Smooth muscle cell (in vitro differentiated cells): ENCODE results near the gene GEN1. TPM values are rescaled to one million over a fixed set of nuclear protein-coding genes. Genes with fewer than 3 reads are reported as not detected.

ENCODE experiments used
- DNase-seq: peaks from one replicate; lab custom pipeline; 2025; ENCODE audit not compliant: unreplicated experiment; lab: John Stamatoyannopoulos, UW
- H2AFZ ChIP-seq: fragments of 200-600 bp; sonication (generic); 2 replicates; pipeline ENCODE4 v1.6.0; 2016; ENCODE audit warnings: antibody characterized with exemption, low read depth, mild to moderate bottlenecking
- H3F3A ChIP-seq: fragments of 200-600 bp; sonication (generic); 2 replicates; pipeline ENCODE4 v1.6.0; 2017; ENCODE audit warnings: antibody characterized with exemption, low read depth
- H3K27ac ChIP-seq: fragments of 200-600 bp; sonication (generic); 2 replicates; pipeline ENCODE4 v1.5.1; 2016; ENCODE audit warnings: low read depth, mild to moderate bottlenecking
- H3K27me3 ChIP-seq: fragments of 200-600 bp; sonication (generic); 2 replicates; pipeline ENCODE4 v1.6.1; 2016; ENCODE audit warnings: low read depth, mild to moderate bottlenecking
- H3K36me3 ChIP-seq: fragments of 200-600 bp; sonication (generic); 2 replicates; pipeline ENCODE4 v1.5.1; 2016; ENCODE audit warnings: low read depth
- H3K4me1 ChIP-seq: fragments of 200-600 bp; sonication (generic); 2 replicates; pipeline ENCODE4 v1.5.1; 2016; ENCODE audit warnings: low read depth
- H3K4me2 ChIP-seq: fragments of 200-600 bp; sonication (generic); 2 replicates; pipeline ENCODE4 v1.6.0; 2016; ENCODE audit warnings: mild to moderate bottlenecking
- H3K4me3 ChIP-seq: fragments of 200-600 bp; sonication (generic); 2 replicates; pipeline ENCODE4 v1.5.1; 2016; ENCODE audit warnings: mild to moderate bottlenecking
- H3K79me2 ChIP-seq: fragments of 200-600 bp; sonication (generic); 2 replicates; pipeline ENCODE4 v1.6.0; 2016; ENCODE audit warnings: low read depth, mild to moderate bottlenecking
- H3K9ac ChIP-seq: fragments of 200-600 bp; sonication (generic); 2 replicates; pipeline ENCODE4 v1.6.0; 2016; ENCODE audit warnings: low read depth
- H3K9me3 ChIP-seq: fragments of 200-600 bp; sonication (generic); replicated peaks from 2 replicates; pipeline ENCODE4 v1.5.1; 2016; ENCODE audit warnings: low read depth
- H4K20me1 ChIP-seq: fragments of 200-600 bp; sonication (generic); 2 replicates; pipeline ENCODE4 v1.6.0; 2016; ENCODE audit warnings: low read depth
- CTCF ChIP-seq: fragments of 200-600 bp; sonication (generic); IDR thresholded peaks from 2 replicates; pipeline ENCODE4 v1.5.1; 2017; ENCODE audit warnings: borderline replicate concordance, mild to moderate bottlenecking, antibody characterized with exemption; ENCODE audit not compliant: insufficient read depth, poor library complexity, severe bottlenecking
- WGBS: methylation state at CpG from one replicate; pipeline ENCODE4 v1.1.7; 2016; ENCODE audit warnings: low lambda C conversion rate; 5-methylcytosine and 5-hydroxymethylcytosine counted together
- polyA plus RNA-seq: library from polyadenylated mRNA; unstranded; fragments of >200 nt; fragmentation: Nextera tagmentation; extraction: Ambion mirVana; gene quantifications from 2 replicates; pipeline ENCODE4 v1.2.1, GENCODE V29; 2016
- total RNA-seq: library from RNA; depleted of rRNA; stranded (reverse); fragments of >200 nt; gene quantifications from 2 replicates; pipeline ENCODE4 v1.2.3, GENCODE V29; 2014

The GEN1 gene
- total and polyA plus RNA-seq, 2 experiments from 2014 or later, result 1.1 to 6.7 TPM

GRCh38 chr2:17718689-17719088 lies 35.2 kb upstream of the GEN1 start:
- Histone ChIP-seq H3K27ac (no peak overlapping the region), H4K20me1 (no peaks in the 10 kb centered on the region), H3K4me1 (no peaks in the 10 kb centered on the region), H3K79me2 (no peaks in the 10 kb centered on the region), H3K9ac (no peak overlapping the region), H3F3A (peaks cover 4% of the 10 kb centered on the region), H3K9me3 (no peaks in the 10 kb centered on the region), H2AFZ (no peak overlapping the region), H3K4me3 (no peak overlapping the region), H3K4me2 (no peak overlapping the region), H3K36me3 (peaks cover 14% of the 10 kb centered on the region), H3K27me3 (no peaks in the 10 kb centered on the region)
- TF ChIP-seq CTCF, result no peak
- DNase-seq, result no peak
- WGBS, result 59% methylated on average over 5 of the region's 5 CpGs

GRCh38 chr2:17719562-17720371 lies 34.2 kb upstream of the GEN1 start:
- peaks cover 4% of the 10 kb centered on the region for H3F3A ChIP-seq
- peak; percentile 82 for TF ChIP-seq CTCF
- no peaks in the 10 kb centered on the region for H3K27me3 ChIP-seq
- no peaks in the 10 kb centered on the region for H3K79me2 ChIP-seq
- H2AFZ ChIP-seq, result no peak overlapping the region
- H3K36me3 ChIP-seq, result peaks cover 17% of the 10 kb centered on the region
- no peaks in the 10 kb centered on the region for H3K9me3 ChIP-seq
- WGBS, result 82% methylated on average over 4 of the region's 4 CpGs
- no peaks in the 10 kb centered on the region for H4K20me1 ChIP-seq
- no peak for DNase-seq
- no peak overlapping the region for H3K4me2 ChIP-seq
- no peak overlapping the region for H3K27ac ChIP-seq
- H3K4me3 ChIP-seq, result no peak overlapping the region
- H3K4me1 ChIP-seq, result no peaks in the 10 kb centered on the region
- no peak overlapping the region for H3K9ac ChIP-seq

GRCh38 chr2:17728210-17728609 lies 25.7 kb upstream of the GEN1 start:
- no peaks in the 10 kb centered on the region for H3K9me3 ChIP-seq
- H3F3A ChIP-seq, result no peaks in the 10 kb centered on the region
- H3K36me3 ChIP-seq, result peaks cover 20% of the 10 kb centered on the region
- no peaks in the 10 kb centered on the region for H3K79me2 ChIP-seq
- no peak overlapping the region for H3K4me3 ChIP-seq
- no peaks in the 10 kb centered on the region for H4K20me1 ChIP-seq
- WGBS, result over 99% methylated on average over 6 of the region's 6 CpGs
- no peaks in the 10 kb centered on the region for H3K27me3 ChIP-seq
- H3K4me2 ChIP-seq, result no peak overlapping the region
- no peak overlapping the region for H3K9ac ChIP-seq
- H3K27ac ChIP-seq, result no peak overlapping the region
- H3K4me1 ChIP-seq, result no peaks in the 10 kb centered on the region
- no peak for TF ChIP-seq CTCF
- no peak for DNase-seq
- H2AFZ ChIP-seq, result no peak overlapping the region

- Histone ChIP-seq H4K20me1 (no peaks in the 10 kb centered on the region), H3K9me3 (no peaks in the 10 kb centered on the region), H3K9ac (no peak overlapping the region), H3K36me3 (peaks cover 22% of the 10 kb centered on the region), H3K27me3 (no peaks in the 10 kb centered on the region), H3K4me1 (no peaks in the 10 kb centered on the region), H2AFZ (no peak overlapping the region), H3K4me2 (no peak overlapping the region), H3K27ac (no peak overlapping the region), H3K79me2 (no peaks in the 10 kb centered on the region), H3K4me3 (no peak overlapping the region), H3F3A (no peaks in the 10 kb centered on the region)
- no peak for TF ChIP-seq CTCF
- 92% methylated on average over 2 of the region's 2 CpGs for WGBS
- DNase-seq, result no peak
These were observed 24.1 kb upstream of the GEN1 start for GRCh38 chr2:17729880-17730279.
